ENCODE results near the gene NR3C1.

DNA sequence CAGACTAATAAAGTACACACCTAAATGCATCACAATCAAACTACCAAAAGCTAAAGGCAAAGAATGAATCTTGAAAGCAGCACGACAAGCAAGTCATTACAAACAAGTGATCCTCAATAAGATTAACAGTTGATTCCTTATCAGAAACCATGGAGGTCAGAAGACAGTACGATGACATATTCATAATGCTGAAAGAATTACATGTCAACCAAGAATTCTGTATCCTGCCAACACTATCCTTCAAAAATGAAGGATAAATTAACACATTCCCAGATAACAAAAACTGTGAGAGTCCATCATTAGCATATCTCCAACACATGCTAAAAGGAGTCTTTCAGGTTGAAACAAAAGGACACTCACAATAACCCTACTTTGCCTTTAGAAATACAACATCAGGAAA, 39.4 kb downstream of the NR3C1 start:
- TF ChIP-seq CTCF (conservative IDR thresholded peaks at IDR 0.05 in 1 of 2, IDR thresholded peaks at IDR 0.05 in 1 of 2; ENCODE audit: extremely low read depth in 1 of 2, insufficient read depth in 1 of 2, low read depth in 1 of 2, low read length in 2 of 2) = no peak
- no peak for TF ChIP-seq EZH2 (IDR thresholded peaks at IDR 0.05; ENCODE audit: borderline replicate concordance, low read length)
